Activated naive CD4-positive, alpha-beta T cell treated with anti-CD3 and anti-CD28 coated beads, Interleukin-2, amount 50 U/mL, for 24 hours (primary cell): ENCODE results near the gene HIPK3.
"Not testable (repeated sequence)": the region's sequence is repeated elsewhere in the genome, so short reads cannot be mapped to it uniquely, and the experiment has no call there.

Source experiments
- H3K27ac Mint-ChIP-seq: one replicate; pipeline ENCODE4 v1.8.0; 2021; ENCODE audit warnings: mild to moderate bottlenecking, mixed read lengths
- H3K27me3 Mint-ChIP-seq: one replicate; pipeline ENCODE4 v1.8.0; 2021; ENCODE audit warnings: mixed read lengths
- H3K36me3 Mint-ChIP-seq: one replicate; pipeline ENCODE4 v1.8.0; 2021; ENCODE audit warnings: mixed read lengths
- H3K4me1 Mint-ChIP-seq: one replicate; pipeline ENCODE4 v1.8.0; 2021; ENCODE audit warnings: mixed read lengths
- H3K4me3 Mint-ChIP-seq: one replicate; pipeline ENCODE4 v1.8.0; 2021; ENCODE audit warnings: mild to moderate bottlenecking, mixed read lengths
- H3K9me3 Mint-ChIP-seq: one replicate; pipeline ENCODE4 v1.8.0; 2021; ENCODE audit warnings: mixed read lengths

HIPK3 gene

GRCh38 chr11:33257160-33257896, at the start of gene HIPK3:
Gene HIPK3, plus strand, starts transcription at chr11:33257381.
- Mint-ChIP-seq H3K9me3 (no peaks in the 10 kb centered on the region), H3K27me3 (no peaks in the 10 kb centered on the region), H3K36me3 (peaks cover 2% of the 10 kb centered on the region), H3K27ac (peak within 1 kb of the TSS; percentile 98), H3K4me3 (peak within 1 kb of the TSS; percentile 93), H3K4me1 (peaks cover 39% of the 10 kb centered on the region)

- no peaks in the 10 kb centered on the region for H3K27me3 Mint-ChIP-seq
- H3K4me1 Mint-ChIP-seq = no peaks in the 10 kb centered on the region
- no peak overlapping the region for H3K27ac Mint-ChIP-seq
- no peaks in the 10 kb centered on the region for H3K9me3 Mint-ChIP-seq
- no peak overlapping the region for H3K4me3 Mint-ChIP-seq
- H3K36me3 Mint-ChIP-seq = no peaks in the 10 kb centered on the region
These were observed 49.7 kb upstream of the HIPK3 start for GRCh38 chr11:33207408-33207985.

GRCh38 chr11:33208150-33208549, 49.0 kb upstream of the HIPK3 start:
- H3K27me3 Mint-ChIP-seq = no peaks in the 10 kb centered on the region
- no peak overlapping the region for H3K27ac Mint-ChIP-seq
- no peaks in the 10 kb centered on the region for H3K9me3 Mint-ChIP-seq
- H3K4me1 Mint-ChIP-seq = no peaks in the 10 kb centered on the region
- H3K36me3 Mint-ChIP-seq = no peaks in the 10 kb centered on the region
- no peak overlapping the region for H3K4me3 Mint-ChIP-seq

GRCh38 chr11:33211153-33211552, 46.0 kb upstream of the HIPK3 start:
- H3K27ac Mint-ChIP-seq = no peak overlapping the region
- no peaks in the 10 kb centered on the region for H3K4me1 Mint-ChIP-seq
- H3K27me3 Mint-ChIP-seq = no peaks in the 10 kb centered on the region
- no peak overlapping the region for H3K4me3 Mint-ChIP-seq
- H3K36me3 Mint-ChIP-seq = no peaks in the 10 kb centered on the region
- no peaks in the 10 kb centered on the region for H3K9me3 Mint-ChIP-seq

- Mint-ChIP-seq H3K36me3 (no peaks in the 10 kb centered on the region), H3K4me3 (no peak overlapping the region), H3K9me3 (no peaks in the 10 kb centered on the region), H3K4me1 (no peaks in the 10 kb centered on the region), H3K27ac (no peak overlapping the region), H3K27me3 (no peaks in the 10 kb centered on the region)
These were observed 45.6 kb upstream of the HIPK3 start for GRCh38 chr11:33211580-33211979.

GRCh38 chr11:33214187-33214586, 43.0 kb upstream of the HIPK3 start:
- H3K27me3 Mint-ChIP-seq = no peaks in the 10 kb centered on the region
- H3K27ac Mint-ChIP-seq = no peak overlapping the region
- H3K4me1 Mint-ChIP-seq = no peaks in the 10 kb centered on the region
- H3K36me3 Mint-ChIP-seq = no peaks in the 10 kb centered on the region
- H3K9me3 Mint-ChIP-seq = no peaks in the 10 kb centered on the region
- H3K4me3 Mint-ChIP-seq = no peak overlapping the region

- peaks cover under 1% of the 10 kb centered on the region for H3K36me3 Mint-ChIP-seq
- H3K27me3 Mint-ChIP-seq = no peaks in the 10 kb centered on the region
- no peak overlapping the region for H3K4me3 Mint-ChIP-seq
- H3K27ac Mint-ChIP-seq = no peak overlapping the region
- H3K4me1 Mint-ChIP-seq = no peaks in the 10 kb centered on the region
- no peaks in the 10 kb centered on the region for H3K9me3 Mint-ChIP-seq
These were observed 42.4 kb upstream of the HIPK3 start for GRCh38 chr11:33214767-33215166.

- not testable (repeated sequence) for H3K36me3 Mint-ChIP-seq, H3K27ac Mint-ChIP-seq, H3K9me3 Mint-ChIP-seq, H3K4me3 Mint-ChIP-seq, H3K4me1 Mint-ChIP-seq, H3K27me3 Mint-ChIP-seq
These were observed 40.5 kb upstream of the HIPK3 start for GRCh38 chr11:33216676-33217075.

- Mint-ChIP-seq H3K4me3 (no peak overlapping the region), H3K27ac (no peak overlapping the region), H3K27me3 (no peaks in the 10 kb centered on the region), H3K9me3 (no peaks in the 10 kb centered on the region), H3K36me3 (peaks cover 1% of the 10 kb centered on the region), H3K4me1 (no peaks in the 10 kb centered on the region)
These were observed 35.0 kb upstream of the HIPK3 start for GRCh38 chr11:33222052-33222750.

GRCh38 chr11:33225371-33225770, 31.8 kb upstream of the HIPK3 start:
- no peak overlapping the region for H3K27ac Mint-ChIP-seq
- no peaks in the 10 kb centered on the region for H3K27me3 Mint-ChIP-seq

GRCh38 chr11:33227578-33228261, 29.5 kb upstream of the HIPK3 start:
- no peaks in the 10 kb centered on the region for H3K9me3 Mint-ChIP-seq
- H3K4me1 Mint-ChIP-seq = no peaks in the 10 kb centered on the region
- H3K4me3 Mint-ChIP-seq = no peak overlapping the region
- H3K27ac Mint-ChIP-seq = no peak overlapping the region
- no peaks in the 10 kb centered on the region for H3K27me3 Mint-ChIP-seq
- H3K36me3 Mint-ChIP-seq = no peaks in the 10 kb centered on the region

More at GRCh38 chr11:33225371-33225770, 31.8 kb upstream of the HIPK3 start:
- no peaks in the 10 kb centered on the region for H3K36me3 Mint-ChIP-seq
- no peaks in the 10 kb centered on the region for H3K4me1 Mint-ChIP-seq
- H3K9me3 Mint-ChIP-seq = no peaks in the 10 kb centered on the region
- H3K4me3 Mint-ChIP-seq = no peak overlapping the region

- Mint-ChIP-seq H3K9me3 (no peaks in the 10 kb centered on the region), H3K4me1 (no peaks in the 10 kb centered on the region), H3K4me3 (no peak overlapping the region), H3K36me3 (no peaks in the 10 kb centered on the region), H3K27me3 (no peaks in the 10 kb centered on the region), H3K27ac (no peak overlapping the region)
These were observed 22.6 kb upstream of the HIPK3 start for GRCh38 chr11:33234397-33235190.

GRCh38 chr11:33237039-33237597, 20.1 kb upstream of the HIPK3 start:
- Mint-ChIP-seq H3K36me3 (no peaks in the 10 kb centered on the region), H3K27ac (no peak overlapping the region), H3K4me3 (no peak overlapping the region), H3K4me1 (no peaks in the 10 kb centered on the region), H3K27me3 (no peaks in the 10 kb centered on the region), H3K9me3 (peaks cover under 1% of the 10 kb centered on the region)

- Mint-ChIP-seq H3K27ac (no peak overlapping the region), H3K4me3 (no peak overlapping the region), H3K4me1 (no peaks in the 10 kb centered on the region), H3K9me3 (peaks cover 6% of the 10 kb centered on the region), H3K36me3 (no peaks in the 10 kb centered on the region), H3K27me3 (peaks cover 4% of the 10 kb centered on the region)
These were observed 14.6 kb upstream of the HIPK3 start for GRCh38 chr11:33242575-33242974.

- H3K9me3 Mint-ChIP-seq, H3K4me1 Mint-ChIP-seq, H3K27me3 Mint-ChIP-seq, H3K36me3 Mint-ChIP-seq, H3K4me3 Mint-ChIP-seq, H3K27ac Mint-ChIP-seq: not testable (repeated sequence)
These were observed 13.5 kb upstream of the HIPK3 start for GRCh38 chr11:33243654-33244053.
